Measurements from ENCODE around the gene MAPK8IP2. TPM values are rescaled to one million over a fixed set of nuclear protein-coding genes. Genes with fewer than 3 reads are reported as not detected.

Gene MAPK8IP2
- total RNA-seq (2022; extraction: Qiagen RNA extraction), result 2.6 to 3.9 TPM (median 3.8 TPM) in 5 replicates

GRCh38 chr22:50600538-50600937 lies at the start of gene MAPK8IP2:
Gene MAPK8IP2, plus strand, starts transcription at chr22:50600793. Its CDS starts 26 bp downstream, at chr22:50600819.

GRCh38 chr22:50562523-50563412 lies 37.8 kb upstream of the MAPK8IP2 start, which contains the start of gene SYCE3:
Gene SYCE3, minus strand, starts transcription at chr22:50562919. Its CDS starts 6,514 bp downstream, at chr22:50556405.

GRCh38 chr22:50577987-50578775 lies 22.4 kb upstream of the MAPK8IP2 start, which contains the start of gene CPT1B:
Gene CPT1B, minus strand, starts transcription at chr22:50578427. Its CDS starts 512 bp downstream, at chr22:50577915.

GRCh38 chr22:50582493-50583293 lies 17.9 kb upstream of the MAPK8IP2 start, which contains the start of gene CHKB:
Gene CHKB, minus strand, starts transcription at chr22:50582849. Its CDS starts 68 bp downstream, at chr22:50582781.

DNA sequence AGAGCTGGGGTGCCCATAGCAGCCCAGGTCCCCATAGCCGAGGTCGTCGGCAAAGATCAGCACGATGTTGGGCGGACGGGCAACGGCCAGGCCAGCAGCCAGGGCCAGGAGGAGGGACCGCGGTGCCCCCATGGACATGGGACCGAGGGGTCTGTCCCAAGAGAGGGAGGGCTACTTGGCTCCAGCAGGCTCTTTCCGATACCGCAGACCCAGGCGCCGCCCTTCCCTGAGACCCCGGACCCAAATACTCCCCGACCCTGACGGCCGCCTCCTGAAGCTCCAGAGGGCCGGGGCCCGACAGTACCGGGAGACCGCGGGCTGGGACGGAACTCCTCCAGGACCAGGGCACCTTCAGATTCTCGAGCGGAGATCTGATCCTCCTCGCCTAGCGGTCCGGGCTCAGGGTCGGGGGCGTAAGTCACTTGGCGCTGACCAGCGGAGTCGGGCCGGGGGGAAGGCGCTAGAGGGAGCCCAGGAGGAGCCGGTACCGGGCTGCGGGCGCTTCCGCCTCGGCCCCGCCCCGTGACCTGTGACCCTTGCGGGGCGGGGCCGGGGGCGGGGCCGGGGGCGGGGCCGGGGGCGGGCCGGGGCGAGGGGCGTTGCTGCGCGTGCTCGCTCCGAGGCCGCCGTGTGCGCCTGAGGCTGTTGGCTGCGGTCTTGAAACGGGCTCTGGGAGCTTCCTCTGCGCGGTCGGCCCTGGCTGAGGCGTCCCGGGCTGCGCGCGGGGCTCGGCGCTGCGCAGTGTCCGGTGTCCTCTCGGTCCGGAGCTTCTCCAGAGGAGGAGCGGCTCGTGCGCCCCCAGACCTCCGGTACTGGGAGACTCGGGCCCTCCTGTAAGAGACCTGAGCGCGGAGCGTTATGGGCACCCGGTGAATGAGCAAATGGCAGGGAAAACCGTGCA lies 27.3 kb downstream of the MAPK8IP2 start, which contains the start of gene ARSA:
ARSA (minus strand) TSS at position 511 of the 901 bp plus-strand sequence; CDS start at position 138, 373 bp downstream.

Other genes starting within 250 kb of the MAPK8IP2 start
- 19.2 to 26.3 TPM (median 23.1 TPM) in 5 replicates for gene SBF1, start 125.8 kb upstream of the MAPK8IP2 start, total RNA-seq (2022; extraction: Qiagen RNA extraction)
- gene ADM2, start 119.2 kb upstream of the MAPK8IP2 start, total RNA-seq (2022; extraction: Qiagen RNA extraction), result 0.41 to 0.63 TPM (median 0.57 TPM) in 5 replicates
- gene MIOX, start 113.9 kb upstream of the MAPK8IP2 start, total RNA-seq (2022; extraction: Qiagen RNA extraction), result 0.05 TPM in 1 of 5 replicates, not detected in the others
- 33.6 to 51.5 TPM (median 49.9 TPM) in 5 replicates for gene LMF2, start 93.1 kb upstream of the MAPK8IP2 start, total RNA-seq (2022; extraction: Qiagen RNA extraction)
- 33.5 to 38.4 TPM (median 36.8 TPM) in 5 replicates for gene NCAPH2, start 92.6 kb upstream of the MAPK8IP2 start, total RNA-seq (2022; extraction: Qiagen RNA extraction)
- gene SCO2, start 75.2 kb upstream of the MAPK8IP2 start, total RNA-seq (2022; extraction: Qiagen RNA extraction), result 3.2 to 9.1 TPM (median 4.7 TPM) in 5 replicates
- gene TYMP, start 70.8 kb upstream of the MAPK8IP2 start, total RNA-seq (2022; extraction: Qiagen RNA extraction), result 11.7 to 19.2 TPM (median 17.9 TPM) in 5 replicates
- 0.02 to 0.03 TPM (median 0.03 TPM) in 3 of 5 replicates, not detected in the others for gene KLHDC7B, start 54.9 kb upstream of the MAPK8IP2 start, total RNA-seq (2022; extraction: Qiagen RNA extraction)
- 0.22 to 0.37 TPM (median 0.29 TPM) in 3 of 5 replicates, not detected in the others for gene SYCE3, start 37.9 kb upstream of the MAPK8IP2 start, total RNA-seq (2022; extraction: Qiagen RNA extraction)
- gene CPT1B, start 22.4 kb upstream of the MAPK8IP2 start, total RNA-seq (2022; extraction: Qiagen RNA extraction), result 5.8 to 14.7 TPM (median 12.1 TPM) in 5 replicates
- 11.6 to 20.4 TPM (median 17.8 TPM) in 5 replicates for gene CHKB, start 17.9 kb upstream of the MAPK8IP2 start, total RNA-seq (2022; extraction: Qiagen RNA extraction)
- gene ARSA, start 27.4 kb downstream of the MAPK8IP2 start, total RNA-seq (2022; extraction: Qiagen RNA extraction), result 17.0 to 26.1 TPM (median 22.2 TPM) in 5 replicates
- 3.1 to 5.4 TPM (median 4.4 TPM) in 5 replicates for gene SHANK3, start 72.0 kb downstream of the MAPK8IP2 start, total RNA-seq (2022; extraction: Qiagen RNA extraction)
- 0.06 to 0.08 TPM in 2 of 5 replicates, not detected in the others for gene ACR, start 137.4 kb downstream of the MAPK8IP2 start, total RNA-seq (2022; extraction: Qiagen RNA extraction)
- 14.7 to 19.0 TPM (median 18.6 TPM) in 5 replicates for gene RABL2B, start 182.8 kb downstream of the MAPK8IP2 start, total RNA-seq (2022; extraction: Qiagen RNA extraction)